BLaER1 treated with 17β-estradiol and CSF1 and Interleukin-3, amounts not matched to agents 10 nM and 100 nM (cell line): ENCODE measurements around the gene TUBGCP3.

ENCODE experiments used
- H3K27ac ChIP-seq, 11 experiments: shearing (Covaris generic); formaldehyde crosslinking; 2 replicates each; pipeline ENCODE4 v1.8.1; 2022
- H3K27me3 ChIP-seq, 11 experiments: shearing (Covaris generic); formaldehyde crosslinking; 2 replicates each; pipeline ENCODE4 v1.8.1; 2022
- H3K36me3 ChIP-seq, 11 experiments: shearing (Covaris generic); formaldehyde crosslinking; 2 replicates each; pipeline ENCODE4 v1.8.1; 2022
- H3K4me1 ChIP-seq, 10 experiments: shearing (Covaris generic); formaldehyde crosslinking; 2 replicates each; pipeline ENCODE4 v1.8.1; 2022
- H3K4me2 ChIP-seq, 11 experiments: shearing (Covaris generic); formaldehyde crosslinking; 2 replicates each; pipeline ENCODE4 v1.8.1; 2022
- H3K4me3 ChIP-seq, 10 experiments: shearing (Covaris generic); formaldehyde crosslinking; 2 replicates each; pipeline ENCODE4 v1.8.1; 2022
- H3K9ac ChIP-seq, 11 experiments: shearing (Covaris generic); formaldehyde crosslinking; 2 replicates each; pipeline ENCODE4 v1.8.1; 2022
- H3K9me3 ChIP-seq, 11 experiments: shearing (Covaris generic); formaldehyde crosslinking; replicated peaks in 1 of 11; 2 replicates each; pipeline ENCODE4 v1.8.1; 2022
- H4K20me1 ChIP-seq, 11 experiments: shearing (Covaris generic); formaldehyde crosslinking; 2 replicates each; pipeline ENCODE4 v1.8.1; 2022
- Cebpa-rat ChIP-seq, 11 experiments: shearing (Covaris generic); IDR thresholded peaks; 2 replicates each; pipeline ENCODE4 v1.8.1; 2022

TUBGCP3 gene

DNA sequence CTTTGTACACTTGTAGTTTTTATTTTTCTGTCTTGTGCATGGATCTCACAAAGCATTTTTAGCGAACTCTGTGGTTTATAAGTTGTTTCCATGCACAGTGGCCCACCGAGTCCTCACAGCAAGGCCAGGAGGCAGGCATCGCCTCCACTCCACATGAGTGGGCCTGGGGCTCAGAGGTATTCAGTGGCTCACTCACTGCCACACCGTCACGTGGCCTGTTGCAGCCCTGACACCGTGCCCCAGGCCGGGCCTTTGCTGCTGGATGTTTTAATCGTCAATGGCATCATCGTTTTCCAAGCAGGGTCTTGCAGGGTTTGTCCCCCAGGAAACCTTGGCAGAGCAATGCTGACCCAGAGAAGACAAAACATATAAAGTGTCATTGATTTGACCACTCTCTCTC is 152.0 kb downstream of the TUBGCP3 start:
- TF ChIP-seq Cebpa-rat (IDR thresholded peaks at IDR 0.05): no peak
- no peak overlapping the region for H3K4me3 ChIP-seq
- peaks cover 4 to 9% (median 6%) of the 10 kb centered on the region in 10 experiments; a peak in 18 of 20 replicates for H3K4me1 ChIP-seq
- no peak overlapping the region for H3K27ac ChIP-seq
- H3K9ac ChIP-seq: no peak overlapping the region
- no peaks in the 10 kb centered on the region for H3K27me3 ChIP-seq
- H3K36me3 ChIP-seq: no peaks in the 10 kb centered on the region
- H3K4me2 ChIP-seq: no peak overlapping the region
- peaks cover 5 to 17% (median 8%) of the 10 kb centered on the region in 11 experiments; a peak in 18 of 22 replicates for H3K9me3 ChIP-seq
- H4K20me1 ChIP-seq: no peaks in the 10 kb centered on the region
